ENCODE results near the gene SUFU. TPM values are rescaled to one million over a fixed set of nuclear protein-coding genes. Genes with fewer than 3 reads are reported as not detected.

SUFU gene
- total RNA-seq, 2 experiments from 2014 or later, result 5.7 to 6.0 TPM

GRCh38 chr10:102682416-102682815, 178.6 kb downstream of the SUFU start:
- H3K9me3 Mint-ChIP-seq, result no peaks in the 10 kb centered on the region
- no peaks in the 10 kb centered on the region for H3K27me3 Mint-ChIP-seq
- peaks cover 16% of the 10 kb centered on the region for H3K4me1 Mint-ChIP-seq
- H3K27ac Mint-ChIP-seq, result no peak overlapping the region
- no peak for DNase-seq
- H3K36me3 Mint-ChIP-seq, result peaks cover 16% of the 10 kb centered on the region
- H3K4me3 Mint-ChIP-seq, result no peak overlapping the region

- DNase-seq, result no peak
- H3K27ac Mint-ChIP-seq, result no peak overlapping the region
- H3K4me3 Mint-ChIP-seq, result no peak overlapping the region
- H3K27me3 Mint-ChIP-seq, result no peaks in the 10 kb centered on the region
- no peaks in the 10 kb centered on the region for H3K9me3 Mint-ChIP-seq
- peaks cover 16% of the 10 kb centered on the region for H3K4me1 Mint-ChIP-seq
- peaks cover 16% of the 10 kb centered on the region for H3K36me3 Mint-ChIP-seq
These were observed 179.2 kb downstream of the SUFU start for GRCh38 chr10:102682981-102683380.

Other genes with a start within 250 kb of the SUFU start
- gene NFKB2, start 108.3 kb upstream of the SUFU start, total RNA-seq, result 100 to 1,000 TPM; 247 to 263 TPM
- gene PSD, start 85.2 kb upstream of the SUFU start, total RNA-seq, result 1 to 10 TPM; 5.2 to 7.6 TPM
- gene FBXL15, start 83.1 kb upstream of the SUFU start, total RNA-seq, result 10 to 100 TPM; 11.7 to 13.0 TPM
- 10 to 100 TPM; 66.3 to 73.8 TPM for gene CUEDC2, start 71.4 kb upstream of the SUFU start, total RNA-seq
- gene C10orf95, start 52.4 kb upstream of the SUFU start, total RNA-seq, result under 1 TPM; 0.49 to 0.62 TPM
- gene ACTR1A, start 1.3 kb upstream of the SUFU start, total RNA-seq, result 10 to 100 TPM; 51.1 to 54.9 TPM
- gene TRIM8, start 140.5 kb downstream of the SUFU start, total RNA-seq, result 10 to 100 TPM; 40.4 to 41.8 TPM
- 1 to 10 TPM; 5.7 to 6.2 TPM for gene ARL3, start 210.4 kb downstream of the SUFU start, total RNA-seq
- 10 to 100 TPM; 23.6 to 28.0 TPM for gene SFXN2, start 210.7 kb downstream of the SUFU start, total RNA-seq
- 10 to 100 TPM; 11.8 to 12.0 TPM for gene WBP1L, start 240.0 kb downstream of the SUFU start, total RNA-seq

Measured in activated naive CD8-positive, alpha-beta T cell treated with anti-CD3 and anti-CD28 coated beads for 36 hours (primary cell).